AG04450 (cell line): Measurements from ENCODE around the gene KCTD17. TPM values are rescaled to one million over a fixed set of nuclear protein-coding genes. Genes with fewer than 3 reads are reported as not detected.
A peak's percentile ranks its signal among the peaks of the same experiment; 100 is the strongest.

Source experiments
- CTCF ChIA-PET: fragments of 300-600, 350-600 bp; formaldehyde crosslinking; extraction: SDS; loops from one replicate; lab custom pipeline; 2022; ENCODE audit warnings: antibody characterized with exemption, inconsistent platforms; lab: Charles Lee
- POLR2A ChIA-PET: fragments of 350-600 bp; formaldehyde crosslinking; extraction: SDS; loops from one replicate; lab custom pipeline; 2021; ENCODE audit warnings: antibody characterized with exemption, inconsistent platforms; lab: Yijun Ruan, JAX
- DNase-seq: peaks from one replicate; pipeline ENCODE4 v3.0.0-alpha.2; 2011; ENCODE audit warnings: low read depth, low spot score
- H3K27ac ChIP-seq: one replicate; pipeline ENCODE4 v1.5.1; 2012; ENCODE audit warnings: low read depth, low read length, control low read depth
- H3K27me3 ChIP-seq: one replicate; pipeline ENCODE4 v1.6.0; 2012; ENCODE audit warnings: low read length; ENCODE audit not compliant: control insufficient read depth, insufficient read depth
- H3K4me3 ChIP-seq: 2 replicates; pipeline ENCODE4 v1.5.1; 2011; ENCODE audit warnings: mild to moderate bottlenecking, low read depth, low read length, control low read depth
- H3K9me3 ChIP-seq: 2 replicates; pipeline ENCODE4 v1.5.1; 2012; ENCODE audit warnings: low read length; ENCODE audit not compliant: control insufficient read depth, insufficient read depth
- CTCF ChIP-seq: IDR thresholded peaks from 2 replicates; pipeline ENCODE4 v1.5.1; 2011; ENCODE audit warnings: low read depth, low read length, control low read depth, inconsistent platforms
- polyA plus RNA-seq: library from polyadenylated mRNA; depleted of rRNA; stranded (reverse); fragments of >200 nt; gene quantifications from 2 replicates; pipeline ENCODE4 v1.2.3, GENCODE V29; 2011

Gene KCTD17
- polyA plus RNA-seq, 1 experiment, result 20.7 TPM

- ChIA-PET POLR2A (interaction anchor here (0.6 kb wide), 1 partner anchor 65 kb away, joined by 3 read pairs; no protein-coding TSS in a partner anchor), CTCF (interaction anchor here (0.6 to 2.1 kb wide), 8 partner anchors 12 to 461 kb away, joined by 3 to 11 read pairs (median 3); no protein-coding TSS in a partner anchor)
- H3K9me3 ChIP-seq, result no peaks in the 10 kb centered on the region
- TF ChIP-seq CTCF, result no peak
- no peak overlapping the region for H3K27ac ChIP-seq
- DNase-seq, result no peak
- no peaks in the 10 kb centered on the region for H3K27me3 ChIP-seq
- no peak overlapping the region for H3K4me3 ChIP-seq
Measured at GRCh38 chr22:37044634-37045625, 6.6 kb upstream of the KCTD17 start.

- peak; percentile 30 for DNase-seq
- no peaks in the 10 kb centered on the region for H3K27me3 ChIP-seq
- no peaks in the 10 kb centered on the region for H3K9me3 ChIP-seq
- no peak overlapping the region for H3K4me3 ChIP-seq
- CTCF ChIA-PET, result interaction anchor here (0.6 to 1.4 kb wide), 6 partner anchors 9 to 460 kb away, joined by 3 to 6 read pairs (median 4); no protein-coding TSS in a partner anchor
- POLR2A ChIA-PET, result interaction anchor here (0.6 to 1.2 kb wide), 2 partner anchors 27 to 177 kb away, joined by 4 to 8 read pairs; partner anchors contain the start of gene TST
- no peak overlapping the region for H3K27ac ChIP-seq
- TF ChIP-seq CTCF, result peak; percentile 72
Measured at GRCh38 chr22:37045958-37046357, 5.6 kb upstream of the KCTD17 start.

GRCh38 chr22:37046589-37046988 is 5.0 kb upstream of the KCTD17 start:
- TF ChIP-seq CTCF, result no peak
- POLR2A ChIA-PET, result interaction anchor here (1.2 kb wide), 1 partner anchor 28 kb away, joined by 4 read pairs; the partner anchor contains the start of gene TST
- CTCF ChIA-PET, result interaction anchor here (0.6 to 1.4 kb wide), 5 partner anchors 10 to 153 kb away, joined by 3 to 6 read pairs (median 4); no protein-coding TSS in a partner anchor
- H3K4me3 ChIP-seq, result no peak overlapping the region
- H3K27ac ChIP-seq, result no peak overlapping the region
- H3K9me3 ChIP-seq, result no peaks in the 10 kb centered on the region
- DNase-seq, result no peak
- H3K27me3 ChIP-seq, result no peaks in the 10 kb centered on the region

GRCh38 chr22:37047006-37047405 is 4.5 kb upstream of the KCTD17 start:
- CTCF ChIA-PET, result interaction anchor here (1.1 to 1.4 kb wide), 3 partner anchors 25 to 153 kb away, joined by 4 to 6 read pairs (median 6); no protein-coding TSS in a partner anchor
- no peak for TF ChIP-seq CTCF
- Histone ChIP-seq H3K4me3 (no peak overlapping the region), H3K27ac (no peak overlapping the region), H3K9me3 (no peaks in the 10 kb centered on the region), H3K27me3 (no peaks in the 10 kb centered on the region)
- DNase-seq, result no peak
- POLR2A ChIA-PET, result no interaction called here
